ENCODE measurements around the gene PDIA6. TPM values are rescaled to one million over a fixed set of nuclear protein-coding genes. Genes with fewer than 3 reads are reported as not detected.
A peak's percentile ranks its signal among the peaks of the same experiment; 100 is the strongest.

PDIA6 gene
- total and polyA plus RNA-seq, 4 donors, result 159 to 348 (median 246) TPM

DNA sequence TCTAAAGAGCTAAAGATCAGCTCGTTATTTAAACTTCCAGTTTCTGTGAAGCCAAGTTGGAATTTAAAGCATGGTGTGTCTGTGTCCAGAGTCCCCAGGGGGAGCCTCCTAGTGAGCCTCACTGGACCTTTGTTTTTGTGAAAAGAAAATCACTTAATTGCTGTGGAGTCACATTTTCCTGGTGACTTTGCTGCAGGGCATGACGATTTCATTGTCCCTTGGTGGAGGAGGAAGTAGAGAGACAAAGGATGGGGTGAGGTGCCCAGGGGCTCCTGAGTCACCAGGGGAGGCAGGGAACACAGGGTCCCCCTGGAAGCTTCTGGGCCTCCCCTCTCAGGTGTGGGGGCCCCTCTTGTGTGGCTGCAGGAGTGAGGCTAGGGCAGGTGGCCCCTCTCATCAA, 71.4 kb downstream of the PDIA6 start (continued):
- TF ChIP-seq, protein P1, sequence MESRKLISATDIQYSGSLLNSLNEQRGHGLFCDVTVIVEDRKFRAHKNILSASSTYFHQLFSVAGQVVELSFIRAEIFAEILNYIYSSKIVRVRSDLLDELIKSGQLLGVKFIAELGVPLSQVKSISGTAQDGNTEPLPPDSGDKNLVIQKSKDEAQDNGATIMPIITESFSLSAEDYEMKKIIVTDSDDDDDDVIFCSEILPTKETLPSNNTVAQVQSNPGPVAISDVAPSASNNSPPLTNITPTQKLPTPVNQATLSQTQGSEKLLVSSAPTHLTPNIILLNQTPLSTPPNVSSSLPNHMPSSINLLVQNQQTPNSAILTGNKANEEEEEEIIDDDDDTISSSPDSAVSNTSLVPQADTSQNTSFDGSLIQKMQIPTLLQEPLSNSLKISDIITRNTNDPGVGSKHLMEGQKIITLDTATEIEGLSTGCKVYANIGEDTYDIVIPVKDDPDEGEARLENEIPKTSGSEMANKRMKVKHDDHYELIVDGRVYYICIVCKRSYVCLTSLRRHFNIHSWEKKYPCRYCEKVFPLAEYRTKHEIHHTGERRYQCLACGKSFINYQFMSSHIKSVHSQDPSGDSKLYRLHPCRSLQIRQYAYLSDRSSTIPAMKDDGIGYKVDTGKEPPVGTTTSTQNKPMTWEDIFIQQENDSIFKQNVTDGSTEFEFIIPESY (IDR thresholded peaks at IDR 0.05), result no peak
- TF ChIP-seq FOXA2 (IDR thresholded peaks at IDR 0.05), result no peak
- no peak for TF ChIP-seq RXRA (IDR thresholded peaks at IDR 0.05)
- no peak for TF ChIP-seq YY1 (IDR thresholded peaks at IDR 0.05)

DNA sequence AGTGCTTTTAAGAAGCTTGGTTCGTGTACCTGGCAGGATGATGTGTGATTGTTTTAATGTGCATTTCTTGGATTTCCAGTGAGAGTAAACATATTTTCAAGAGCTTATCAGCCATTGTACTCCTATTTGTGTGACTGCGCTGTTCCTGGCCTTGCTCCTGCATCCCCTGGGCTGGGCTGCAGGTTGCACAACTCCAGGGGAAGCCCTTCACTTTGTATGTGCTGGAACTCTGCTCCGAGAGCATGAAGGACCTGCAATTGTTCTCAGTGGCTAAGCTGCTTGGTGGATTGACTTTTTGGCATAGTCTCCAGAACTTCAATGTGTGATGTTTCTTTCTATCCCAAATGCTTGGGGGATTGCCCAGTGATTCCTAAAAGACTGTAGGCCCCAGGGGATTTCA, 72.4 kb downstream of the PDIA6 start:
- H3K36me3 ChIP-seq (ENCODE audit: control insufficient read depth in 4 of 4, insufficient read depth in 3 of 4, low read depth in 1 of 4, low read length in 3 of 4), result no peaks in the 10 kb centered on the region
- H3K9me3 ChIP-seq (ENCODE audit: control insufficient read depth in 4 of 4, low read length in 3 of 4), result no peaks in the 10 kb centered on the region
- peaks cover 0 to 2% (median 0%) of the 10 kb centered on the region in 4 donors for H3K4me1 ChIP-seq (ENCODE audit: control insufficient read depth in 4 of 4, insufficient read depth in 4 of 4, low read length in 3 of 4)
- no peak overlapping the region for H3K27ac ChIP-seq (ENCODE audit: low read depth in 1 of 2, low read length in 2 of 2)
- 74% methylated on average over 3 of the region's 3 CpGs for WGBS
- H3K4me3 ChIP-seq (ENCODE audit: low read depth in 1 of 3, low read length in 3 of 3), result no peak overlapping the region
- peak in 1 of 2 donors; percentile 4 for TF ChIP-seq RXRA (IDR thresholded peaks at IDR 0.05)
- TF ChIP-seq EGR1 (IDR thresholded peaks at IDR 0.05; ENCODE audit: low read depth in 2 of 2), result no peak
- TF ChIP-seq HNF4A (conservative IDR thresholded peaks at IDR 0.05), result peak in 1 of 2 donors; percentile 9
- no peak for DNase-seq (ENCODE audit: low spot score)
- H3K27me3 ChIP-seq (ENCODE audit: control insufficient read depth in 4 of 4, insufficient read depth in 4 of 4, low read length in 3 of 4), result no peaks in the 10 kb centered on the region
- no peak overlapping the region for H3K9ac ChIP-seq (ENCODE audit: low read depth in 1 of 2, low read length in 2 of 2)

DNA sequence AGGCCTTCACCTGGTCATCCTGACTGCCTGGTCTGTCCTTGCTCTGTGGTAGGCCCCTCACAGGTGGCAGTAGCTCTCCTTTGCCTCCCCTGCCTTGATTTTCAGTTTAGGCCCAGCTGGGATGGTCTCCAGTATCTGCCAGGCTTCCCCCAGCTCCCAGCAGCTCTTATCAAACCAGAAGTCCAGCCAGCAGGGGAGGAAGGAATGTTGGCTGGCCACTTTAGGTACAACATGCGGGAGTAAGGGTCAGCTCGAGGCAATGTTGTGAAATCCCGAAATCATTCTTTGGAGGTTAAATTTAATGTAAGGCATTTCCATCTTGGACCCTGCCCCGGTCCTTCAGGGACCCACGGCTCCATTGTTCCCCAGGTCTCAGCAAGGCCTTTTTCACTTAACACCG, 74.4 kb downstream of the PDIA6 start:
- TF ChIP-seq RAD21 (IDR thresholded peaks at IDR 0.05), result no peak
- no peak for TF ChIP-seq YY1 (IDR thresholded peaks at IDR 0.05)
- TF ChIP-seq, protein P1 (IDR thresholded peaks at IDR 0.05), result no peak
- TF ChIP-seq, protein P2, sequence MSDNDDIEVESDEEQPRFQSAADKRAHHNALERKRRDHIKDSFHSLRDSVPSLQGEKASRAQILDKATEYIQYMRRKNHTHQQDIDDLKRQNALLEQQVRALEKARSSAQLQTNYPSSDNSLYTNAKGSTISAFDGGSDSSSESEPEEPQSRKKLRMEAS (IDR thresholded peaks at IDR 0.05), result peak; percentile 20
- TF ChIP-seq HNF4G (IDR thresholded peaks at IDR 0.05), result no peak
- no peak for TF ChIP-seq FOXA2 (IDR thresholded peaks at IDR 0.05)
- TF ChIP-seq, protein P3, sequence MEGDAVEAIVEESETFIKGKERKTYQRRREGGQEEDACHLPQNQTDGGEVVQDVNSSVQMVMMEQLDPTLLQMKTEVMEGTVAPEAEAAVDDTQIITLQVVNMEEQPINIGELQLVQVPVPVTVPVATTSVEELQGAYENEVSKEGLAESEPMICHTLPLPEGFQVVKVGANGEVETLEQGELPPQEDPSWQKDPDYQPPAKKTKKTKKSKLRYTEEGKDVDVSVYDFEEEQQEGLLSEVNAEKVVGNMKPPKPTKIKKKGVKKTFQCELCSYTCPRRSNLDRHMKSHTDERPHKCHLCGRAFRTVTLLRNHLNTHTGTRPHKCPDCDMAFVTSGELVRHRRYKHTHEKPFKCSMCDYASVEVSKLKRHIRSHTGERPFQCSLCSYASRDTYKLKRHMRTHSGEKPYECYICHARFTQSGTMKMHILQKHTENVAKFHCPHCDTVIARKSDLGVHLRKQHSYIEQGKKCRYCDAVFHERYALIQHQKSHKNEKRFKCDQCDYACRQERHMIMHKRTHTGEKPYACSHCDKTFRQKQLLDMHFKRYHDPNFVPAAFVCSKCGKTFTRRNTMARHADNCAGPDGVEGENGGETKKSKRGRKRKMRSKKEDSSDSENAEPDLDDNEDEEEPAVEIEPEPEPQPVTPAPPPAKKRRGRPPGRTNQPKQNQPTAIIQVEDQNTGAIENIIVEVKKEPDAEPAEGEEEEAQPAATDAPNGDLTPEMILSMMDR (IDR thresholded peaks at IDR 0.05; ENCODE audit: low read depth, low read length, missing input control), result no peak
- no peak for TF ChIP-seq FOXA1 (IDR thresholded peaks at IDR 0.05)
- TF ChIP-seq, protein P4, sequence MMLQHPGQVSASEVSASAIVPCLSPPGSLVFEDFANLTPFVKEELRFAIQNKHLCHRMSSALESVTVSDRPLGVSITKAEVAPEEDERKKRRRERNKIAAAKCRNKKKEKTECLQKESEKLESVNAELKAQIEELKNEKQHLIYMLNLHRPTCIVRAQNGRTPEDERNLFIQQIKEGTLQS (IDR thresholded peaks at IDR 0.05), result no peak
- no peak for TF ChIP-seq JUND (IDR thresholded peaks at IDR 0.05)
- TF ChIP-seq EGR1 (IDR thresholded peaks at IDR 0.05; ENCODE audit: low read depth in 2 of 2), result no peak
- peak; percentile 40 to 67 for TF ChIP-seq HNF4A (conservative IDR thresholded peaks at IDR 0.05)
- TF ChIP-seq RXRA (IDR thresholded peaks at IDR 0.05), result peak in 1 of 2 donors; percentile 49
- no peak for TF ChIP-seq TAF1 (conservative IDR thresholded peaks at IDR 0.05)
- TF ChIP-seq GABPA (IDR thresholded peaks at IDR 0.05 in 1 of 2, conservative IDR thresholded peaks at IDR 0.05 in 1 of 2), result no peak
- TF ChIP-seq SP1 (IDR thresholded peaks at IDR 0.05), result peak; percentile 35
- TF ChIP-seq, protein P5, sequence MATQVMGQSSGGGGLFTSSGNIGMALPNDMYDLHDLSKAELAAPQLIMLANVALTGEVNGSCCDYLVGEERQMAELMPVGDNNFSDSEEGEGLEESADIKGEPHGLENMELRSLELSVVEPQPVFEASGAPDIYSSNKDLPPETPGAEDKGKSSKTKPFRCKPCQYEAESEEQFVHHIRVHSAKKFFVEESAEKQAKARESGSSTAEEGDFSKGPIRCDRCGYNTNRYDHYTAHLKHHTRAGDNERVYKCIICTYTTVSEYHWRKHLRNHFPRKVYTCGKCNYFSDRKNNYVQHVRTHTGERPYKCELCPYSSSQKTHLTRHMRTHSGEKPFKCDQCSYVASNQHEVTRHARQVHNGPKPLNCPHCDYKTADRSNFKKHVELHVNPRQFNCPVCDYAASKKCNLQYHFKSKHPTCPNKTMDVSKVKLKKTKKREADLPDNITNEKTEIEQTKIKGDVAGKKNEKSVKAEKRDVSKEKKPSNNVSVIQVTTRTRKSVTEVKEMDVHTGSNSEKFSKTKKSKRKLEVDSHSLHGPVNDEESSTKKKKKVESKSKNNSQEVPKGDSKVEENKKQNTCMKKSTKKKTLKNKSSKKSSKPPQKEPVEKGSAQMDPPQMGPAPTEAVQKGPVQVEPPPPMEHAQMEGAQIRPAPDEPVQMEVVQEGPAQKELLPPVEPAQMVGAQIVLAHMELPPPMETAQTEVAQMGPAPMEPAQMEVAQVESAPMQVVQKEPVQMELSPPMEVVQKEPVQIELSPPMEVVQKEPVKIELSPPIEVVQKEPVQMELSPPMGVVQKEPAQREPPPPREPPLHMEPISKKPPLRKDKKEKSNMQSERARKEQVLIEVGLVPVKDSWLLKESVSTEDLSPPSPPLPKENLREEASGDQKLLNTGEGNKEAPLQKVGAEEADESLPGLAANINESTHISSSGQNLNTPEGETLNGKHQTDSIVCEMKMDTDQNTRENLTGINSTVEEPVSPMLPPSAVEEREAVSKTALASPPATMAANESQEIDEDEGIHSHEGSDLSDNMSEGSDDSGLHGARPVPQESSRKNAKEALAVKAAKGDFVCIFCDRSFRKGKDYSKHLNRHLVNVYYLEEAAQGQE (IDR thresholded peaks at IDR 0.05), result no peak
- no peak for TF ChIP-seq NR2F2 (IDR thresholded peaks at IDR 0.05)
- 53% methylated on average over 6 of the region's 6 CpGs for WGBS
- Histone ChIP-seq H3K9me3 (ENCODE audit: control insufficient read depth in 4 of 4, low read length in 3 of 4) (no peaks in the 10 kb centered on the region), H3K27ac (ENCODE audit: low read depth in 1 of 2, low read length in 2 of 2) (no peak overlapping the region), H3K4me1 (ENCODE audit: control insufficient read depth in 4 of 4, insufficient read depth in 4 of 4, low read length in 3 of 4) (peaks cover 0 to 2% (median 0%) of the 10 kb centered on the region in 4 donors), H3K4me3 (ENCODE audit: low read depth in 1 of 3, low read length in 3 of 3) (no peak overlapping the region), H3K9ac (ENCODE audit: low read depth in 1 of 2, low read length in 2 of 2) (no peak overlapping the region), H3K27me3 (ENCODE audit: control insufficient read depth in 4 of 4, insufficient read depth in 4 of 4, low read length in 3 of 4) (no peaks in the 10 kb centered on the region), H3K36me3 (ENCODE audit: control insufficient read depth in 4 of 4, insufficient read depth in 3 of 4, low read depth in 1 of 4, low read length in 3 of 4) (no peaks in the 10 kb centered on the region)
- no peak for DNase-seq (ENCODE audit: low spot score)
